Gastroesophageal sphincter (tissue), 4 donors: Measurements from ENCODE around the gene ZNF48. TPM values are rescaled to one million over a fixed set of nuclear protein-coding genes. Genes with fewer than 3 reads are reported as not detected.

ENCODE experiments used
- ATAC-seq: fragments of 150-250 bp; one replicate; pipeline ENCODE4 v1.9.1; 2016; ENCODE audit warnings: mild to moderate bottlenecking, moderate library complexity
- H3K27ac ChIP-seq, 4 donors: fragments of 200-600 bp; sonication (generic) in 3 of 4; 1 replicate in 3 of 4; 2 replicates in 1 of 4; pipeline ENCODE4 v1.5.1; 2016 to 2019
- H3K27me3 ChIP-seq: fragments of 200-600 bp; sonication (generic); one replicate; pipeline ENCODE4 v1.5.1; 2019
- H3K36me3 ChIP-seq, 2 donors: fragments of 200-600 bp; sonication (generic); one replicate each; pipeline ENCODE4 v1.5.1; 2019; ENCODE audit warnings: control low read depth in 1 of 2
- H3K4me1 ChIP-seq, 3 donors: fragments of 200-600 bp; sonication (generic); 1 replicate in 2 of 3; 2 replicates in 1 of 3; pipeline ENCODE4 v1.5.1; 2016 to 2019; ENCODE audit warnings: control low read depth in 2 of 3
- H3K4me3 ChIP-seq, 2 donors: fragments of 200-600 bp; sonication (generic); one replicate each; pipeline ENCODE4 v1.5.1; 2019; ENCODE audit warnings: mild to moderate bottlenecking in 1 of 2, moderate library complexity in 1 of 2
- H3K9me3 ChIP-seq, 3 donors: fragments of 200-600 bp; sonication (generic); one replicate each; pipeline ENCODE4 v1.5.1; 2017 to 2019; ENCODE audit warnings: control low read depth in 2 of 3
- CTCF ChIP-seq, 4 experiments: fragments of 200-600 bp in 2 of 4; fragments of 450-650 bp in 2 of 4; sonication (generic) in 1 of 4; IDR thresholded peaks; one replicate each; pipeline ENCODE4 v1.5.1; 2017 to 2019; ENCODE audit warnings: antibody characterized with exemption in 4 of 4, mild to moderate bottlenecking in 2 of 4, moderate library complexity in 2 of 4
- EP300 ChIP-seq: sonication (generic); formaldehyde crosslinking; IDR thresholded peaks from one replicate; pipeline ENCODE4 v1.6.1; 2017; ENCODE audit warnings: antibody characterized with exemption, mild to moderate bottlenecking
- POLR2A ChIP-seq, 2 donors: fragments of 450-650 bp; IDR thresholded peaks; one replicate each; pipeline ENCODE4 v1.6.1; 2017; ENCODE audit warnings: antibody characterized with exemption in 2 of 2, mild to moderate bottlenecking in 2 of 2, moderate library complexity in 1 of 2
- POLR2AphosphoS5 ChIP-seq: sonication (generic); formaldehyde crosslinking; IDR thresholded peaks from one replicate; pipeline ENCODE4 v1.6.1; 2017; ENCODE audit warnings: antibody characterized with exemption
- WGBS, 2 donors: methylation state at CpG; one replicate each; pipeline ENCODE4 v1.1.5; 2018; ENCODE audit warnings: low coverage in 1 of 2; 5-methylcytosine and 5-hydroxymethylcytosine counted together
- total RNA-seq, 4 donors: library from RNA; depleted of rRNA; stranded (reverse); fragments of >200 nt; gene quantifications; one replicate each; pipeline ENCODE4 v1.1.0, GENCODE V29; 2016

ZNF48 gene
- total RNA-seq, 4 donors from 2014 or later, result 7.9 to 17.5 (median 12.2) TPM

- Histone ChIP-seq H3K36me3 (peaks cover 0 to 31% of the 10 kb centered on the region in 2 donors), H3K27me3 (no peaks in the 10 kb centered on the region), H3K27ac (no peak overlapping the region)
These were observed 20.9 kb downstream of the ZNF48 start for GRCh38 chr16:30416047-30416603.

GRCh38 chr16:30416624-30417528, 21.7 kb downstream of the ZNF48 start:
- Histone ChIP-seq H3K27ac (peak overlapping the region in 3 of 4 donors; percentile 87 to 93 (median 88)), H3K36me3 (peaks cover 0 to 32% of the 10 kb centered on the region in 2 donors), H3K4me1 (peaks cover 0 to 23% (median 3%) of the 10 kb centered on the region in 3 donors), H3K4me3 (peak overlapping the region; percentile 24 to 69), H3K27me3 (no peaks in the 10 kb centered on the region), H3K9me3 (no peaks in the 10 kb centered on the region)
- peak; percentile 2 for ATAC-seq
- WGBS, 2 donors, result 75 to 81% methylated on average over 6 to 10 of the region's 18 CpGs
- TF ChIP-seq EP300, result no peak
- TF ChIP-seq POLR2AphosphoS5, result no peak

More at GRCh38 chr16:30416047-30416603, 20.9 kb downstream of the ZNF48 start:
- TF ChIP-seq POLR2A (IDR thresholded peaks at IDR 0.05) (no peak), EP300 (no peak)
- Histone ChIP-seq H3K4me1 (peaks cover 0 to 23% (median 3%) of the 10 kb centered on the region in 3 donors), H3K9me3 (no peaks in the 10 kb centered on the region), H3K4me3 (no peak overlapping the region)
- no peak for ATAC-seq
- WGBS, 2 donors, result 84 to 87% methylated on average over 4 of the region's 4 CpGs

GRCh38 chr16:30417529-30418349, 22.5 kb downstream of the ZNF48 start:
- Histone ChIP-seq H3K36me3 (peaks cover 0 to 33% of the 10 kb centered on the region in 2 donors), H3K27ac (peak overlapping the region; percentile 19 to 93 (median 88)), H3K27me3 (no peaks in the 10 kb centered on the region), H3K9me3 (no peaks in the 10 kb centered on the region), H3K4me3 (peak overlapping the region; percentile 24 to 69), H3K4me1 (peaks cover 0 to 23% (median 3%) of the 10 kb centered on the region in 3 donors)
- TF ChIP-seq POLR2A (IDR thresholded peaks at IDR 0.05) (peak in 1 of 2 donors; percentile 33), POLR2AphosphoS5 (peak; percentile 64), EP300 (no peak), CTCF (IDR thresholded peaks at IDR 0.05) (peak in 3 of 4 experiments; percentile 22 to 52 (median 26))
- peak; percentile 96 for ATAC-seq
- no CpG with 5 or more reads among the region's 140 CpGs for WGBS, 2 donors

GRCh38 chr16:30418350-30419181, 23.3 kb downstream of the ZNF48 start:
- peak overlapping the region; percentile 19 to 93 (median 88) for H3K27ac ChIP-seq

More at GRCh38 chr16:30418350-30419181, 23.3 kb downstream of the ZNF48 start:
- peaks cover 0 to 23% (median 3%) of the 10 kb centered on the region in 3 donors for H3K4me1 ChIP-seq
- no peaks in the 10 kb centered on the region for H3K27me3 ChIP-seq
- TF ChIP-seq CTCF (IDR thresholded peaks at IDR 0.05) (no peak), EP300 (no peak), POLR2A (IDR thresholded peaks at IDR 0.05) (no peak), POLR2AphosphoS5 (no peak)
- no peaks in the 10 kb centered on the region for H3K9me3 ChIP-seq
- no peak for ATAC-seq
- H3K4me3 ChIP-seq, result peak overlapping the region; percentile 24 to 69
- H3K36me3 ChIP-seq, result peaks cover 0 to 39% of the 10 kb centered on the region in 2 donors
- 60 to 85% methylated on average over 2 to 12 of the region's 31 CpGs for WGBS, 2 donors
